NCI-H128 (cell line): Measurements from ENCODE around the gene GPER1.
A peak's percentile ranks its signal among the peaks of the same experiment; 100 is the strongest.

ENCODE experiments used
- DNase-seq: peaks from one replicate; lab custom pipeline; 2025; ENCODE audit not compliant: unreplicated experiment; lab: John Stamatoyannopoulos, UW

Gene GPER1

GRCh38 chr7:1053816-1054370 lies 34.0 kb upstream of the GPER1 start:
- DNase-seq = no peak

- DNase-seq = no peak
These were observed 33.5 kb upstream of the GPER1 start for GRCh38 chr7:1054438-1054837.

- DNase-seq = peak; percentile 48
These were observed 33.0 kb upstream of the GPER1 start for GRCh38 chr7:1054861-1055450.

- DNase-seq = no peak
These were observed 32.4 kb upstream of the GPER1 start for GRCh38 chr7:1055491-1055955.

- no peak for DNase-seq
These were observed 31.7 kb upstream of the GPER1 start for GRCh38 chr7:1055956-1056784.

GRCh38 chr7:1056785-1057410 lies 31.0 kb upstream of the GPER1 start:
- DNase-seq = no peak

GRCh38 chr7:1057416-1058291 lies 30.3 kb upstream of the GPER1 start:
- no peak for DNase-seq

- no peak for DNase-seq
These were observed 29.6 kb upstream of the GPER1 start for GRCh38 chr7:1058311-1058710.

GRCh38 chr7:1058821-1059199 lies 29.1 kb upstream of the GPER1 start:
- no peak for DNase-seq

- no peak for DNase-seq
These were observed 28.5 kb upstream of the GPER1 start for GRCh38 chr7:1059200-1060091.

- DNase-seq = no peak
These were observed 27.4 kb upstream of the GPER1 start for GRCh38 chr7:1060315-1061072.

GRCh38 chr7:1061180-1061579 lies 26.7 kb upstream of the GPER1 start:
- DNase-seq = no peak

GRCh38 chr7:1062296-1063294 lies 25.3 kb upstream of the GPER1 start:
- no peak for DNase-seq

GRCh38 chr7:1063361-1063760 lies 24.6 kb upstream of the GPER1 start:
- no peak for DNase-seq

GRCh38 chr7:1064581-1064980 lies 23.3 kb upstream of the GPER1 start:
- DNase-seq = no peak

GRCh38 chr7:1065263-1065584 lies 22.7 kb upstream of the GPER1 start:
- no peak for DNase-seq

GRCh38 chr7:1065585-1066241 lies 22.2 kb upstream of the GPER1 start:
- DNase-seq = peak; percentile 55

- no peak for DNase-seq
These were observed 21.7 kb upstream of the GPER1 start for GRCh38 chr7:1066242-1066588.
